Measurements from ENCODE around the gene TLCD3A.
"Not testable (repeated sequence)": the region's sequence is repeated elsewhere in the genome, so short reads cannot be mapped to it uniquely, and the experiment has no call there.

TLCD3A gene

DNA sequence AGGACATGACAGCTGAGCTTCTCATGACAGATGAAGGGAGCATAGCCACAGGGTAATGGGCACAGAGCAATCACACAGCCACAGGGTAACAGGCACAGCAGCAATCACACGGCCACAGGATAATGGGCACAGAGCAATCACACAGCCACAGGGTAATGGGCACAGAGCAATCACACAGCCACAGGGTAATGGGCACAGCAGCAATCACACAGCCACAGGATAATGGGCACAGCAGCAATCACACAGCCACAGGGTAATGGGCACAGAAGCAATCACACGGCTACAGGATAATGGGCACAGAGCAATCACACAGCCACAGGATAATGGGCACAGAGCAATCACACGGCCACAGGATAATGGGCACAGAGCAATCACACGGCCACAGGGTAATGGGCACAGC lies 16.2 kb downstream of the TLCD3A start:
- DNase-seq, H3K27me3 Mint-ChIP-seq, H3K27ac Mint-ChIP-seq, H3K4me3 Mint-ChIP-seq, H3K9me3 Mint-ChIP-seq: not testable (repeated sequence)
- CTCF ChIA-PET, result interaction anchor here (1.1 kb wide), 1 partner anchor 48 kb away, joined by 3 read pairs; no protein-coding TSS in a partner anchor
- H3K36me3 Mint-ChIP-seq, result peaks cover 34% of the 10 kb centered on the region
- peaks cover 33% of the 10 kb centered on the region for H3K4me1 Mint-ChIP-seq

DNA sequence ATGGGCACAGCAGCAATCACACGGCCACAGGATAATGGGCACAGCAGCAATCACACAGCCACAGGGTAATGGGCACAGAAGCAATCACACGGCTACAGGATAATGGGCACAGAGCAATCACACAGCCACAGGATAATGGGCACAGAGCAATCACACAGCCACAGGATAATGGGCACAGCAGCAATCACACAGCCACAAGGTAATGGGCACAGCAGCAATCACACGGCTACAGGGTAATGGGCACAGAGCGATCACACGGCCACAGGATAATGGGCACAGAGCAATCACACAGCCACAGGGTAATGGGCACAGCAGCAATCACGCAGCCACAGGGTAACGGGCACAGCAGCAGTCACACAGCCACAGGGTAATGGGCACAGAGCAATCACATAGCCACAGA lies 17.0 kb downstream of the TLCD3A start:
- not testable (repeated sequence) for DNase-seq, H3K9me3 Mint-ChIP-seq, H3K27me3 Mint-ChIP-seq, H3K27ac Mint-ChIP-seq
- peaks cover 33% of the 10 kb centered on the region for H3K4me1 Mint-ChIP-seq
- CTCF ChIA-PET, result interaction anchor here (0.7 kb wide), 1 partner anchor 250 kb away, joined by 3 read pairs; no protein-coding TSS in a partner anchor
- H3K36me3 Mint-ChIP-seq, result peaks cover 31% of the 10 kb centered on the region
- peak overlapping the region; percentile 28 for H3K4me3 Mint-ChIP-seq

DNA sequence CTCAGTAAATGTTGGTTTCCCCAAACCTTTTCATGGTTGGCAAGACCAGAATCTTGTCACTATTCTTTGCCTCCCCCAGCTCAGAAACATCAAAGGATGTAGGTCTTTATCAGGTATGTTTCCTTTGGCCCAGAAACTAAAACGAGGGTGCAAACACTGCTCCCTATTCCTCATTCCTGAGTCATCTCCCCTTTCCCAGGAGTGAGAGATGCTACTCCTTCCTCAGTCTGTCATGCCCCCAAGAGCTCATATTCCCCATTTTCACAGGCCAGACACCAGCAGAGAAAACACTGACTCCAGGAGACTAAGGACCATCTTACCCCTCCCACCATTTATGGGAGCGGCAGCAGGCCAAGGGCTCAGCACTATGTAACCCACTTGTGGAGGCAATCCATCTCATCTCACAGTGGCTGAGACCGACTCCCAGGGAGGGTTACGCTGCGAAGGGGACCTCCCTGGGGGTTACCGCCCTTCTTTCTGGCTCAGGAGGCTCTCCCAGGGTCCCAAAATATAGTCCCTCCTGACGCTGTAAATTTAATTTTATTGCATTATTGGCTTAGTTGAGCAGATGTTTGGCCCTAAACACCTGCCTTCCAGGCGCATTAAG lies 18.1 kb downstream of the TLCD3A start:
- Mint-ChIP-seq H3K36me3 (peaks cover 29% of the 10 kb centered on the region), H3K4me1 (peaks cover 33% of the 10 kb centered on the region), H3K9me3 (peaks cover 5% of the 10 kb centered on the region), H3K27ac (no peak overlapping the region), H3K4me3 (peak overlapping the region; percentile 95), H3K27me3 (no peaks in the 10 kb centered on the region)
- CTCF ChIA-PET, result interaction anchor here (1.0 to 1.3 kb wide), 3 partner anchors 11 to 230 kb away, joined by 3 to 4 read pairs (median 4); no protein-coding TSS in a partner anchor
- no peak for DNase-seq

DNA sequence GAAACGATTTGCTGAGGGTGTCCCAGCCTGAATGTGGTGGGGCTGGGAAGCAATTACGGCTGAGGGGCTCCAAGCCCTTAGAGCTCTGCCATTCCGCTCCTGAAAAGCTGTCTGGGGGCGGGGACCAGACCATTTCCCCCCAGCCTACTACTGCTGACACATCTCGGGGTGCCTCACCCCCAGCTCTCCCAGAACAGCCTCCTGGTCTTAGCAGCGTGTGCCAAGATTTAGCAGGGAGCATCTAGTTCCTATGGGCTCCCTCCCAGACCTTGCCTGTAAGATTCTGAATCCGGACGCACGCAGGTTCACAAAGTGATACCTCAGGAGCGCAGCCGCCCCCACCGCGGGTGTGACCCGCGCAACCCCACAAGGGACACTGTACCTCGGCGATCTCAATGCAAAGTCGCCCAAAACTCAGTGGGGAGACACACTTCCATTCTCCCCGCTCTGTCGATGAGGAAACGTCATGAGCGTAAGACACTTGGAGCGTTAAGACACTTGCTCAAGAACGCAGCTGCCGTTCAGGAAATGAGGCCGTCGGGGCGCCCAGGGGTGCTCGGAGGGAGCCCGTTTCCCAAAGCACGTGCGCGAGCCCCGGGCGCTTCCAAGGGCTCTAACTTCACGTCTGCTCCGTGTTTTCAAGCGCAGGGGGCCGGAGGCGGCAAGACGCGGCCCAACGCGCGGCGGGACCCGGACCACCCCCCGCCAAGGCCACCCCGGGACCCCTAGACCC lies 19.0 kb downstream of the TLCD3A start:
- DNase-seq, result peak; percentile 74
- Mint-ChIP-seq H3K36me3 (peaks cover 30% of the 10 kb centered on the region), H3K27me3 (no peaks in the 10 kb centered on the region), H3K9me3 (peaks cover 5% of the 10 kb centered on the region), H3K4me1 (peaks cover 33% of the 10 kb centered on the region), H3K27ac (peak overlapping the region; percentile 92), H3K4me3 (peak overlapping the region; percentile 95)
- CTCF ChIA-PET, result interaction anchor here (1.2 to 1.3 kb wide), 2 partner anchors 10 to 11 kb away, joined by 4 read pairs; no protein-coding TSS in a partner anchor

DNA sequence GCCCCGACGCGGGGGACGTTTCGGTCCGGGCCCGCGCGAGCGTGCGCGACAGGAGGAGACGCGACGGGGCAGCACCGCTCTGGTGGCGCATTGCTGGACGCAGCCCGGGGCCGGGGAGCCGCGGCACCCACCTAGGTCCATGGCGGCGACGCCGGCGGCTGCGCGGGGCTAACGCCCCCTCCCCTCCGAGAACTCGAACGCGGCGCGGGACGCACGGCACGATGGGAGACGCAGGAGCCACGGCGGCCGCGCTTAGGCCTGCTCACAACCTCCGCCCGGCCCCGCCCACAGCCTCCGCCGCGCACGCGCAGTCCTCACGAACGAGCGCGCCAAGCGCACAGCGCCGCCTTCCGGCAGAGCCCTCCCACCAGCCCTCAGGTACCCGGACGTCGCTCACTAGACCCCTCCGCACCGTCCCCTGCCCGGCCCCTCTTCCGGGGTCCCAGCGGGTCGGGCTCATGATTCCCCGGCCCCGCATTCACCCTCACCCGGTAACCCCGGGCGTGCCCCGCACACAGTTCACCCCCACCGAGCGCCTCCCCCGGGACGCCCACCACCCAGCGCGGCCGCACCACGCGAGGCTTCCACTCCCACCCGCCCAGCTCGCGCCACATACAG lies 19.7 kb downstream of the TLCD3A start, which contains the start of gene GEMIN4:
Gene GEMIN4, minus strand, starts transcription at position 263 of the 618 bp plus-strand sequence. Its CDS starts 122 bp downstream, at position 141.
- H3K4me3 Mint-ChIP-seq, result peak within 1 kb of the TSS; percentile 95

DNA sequence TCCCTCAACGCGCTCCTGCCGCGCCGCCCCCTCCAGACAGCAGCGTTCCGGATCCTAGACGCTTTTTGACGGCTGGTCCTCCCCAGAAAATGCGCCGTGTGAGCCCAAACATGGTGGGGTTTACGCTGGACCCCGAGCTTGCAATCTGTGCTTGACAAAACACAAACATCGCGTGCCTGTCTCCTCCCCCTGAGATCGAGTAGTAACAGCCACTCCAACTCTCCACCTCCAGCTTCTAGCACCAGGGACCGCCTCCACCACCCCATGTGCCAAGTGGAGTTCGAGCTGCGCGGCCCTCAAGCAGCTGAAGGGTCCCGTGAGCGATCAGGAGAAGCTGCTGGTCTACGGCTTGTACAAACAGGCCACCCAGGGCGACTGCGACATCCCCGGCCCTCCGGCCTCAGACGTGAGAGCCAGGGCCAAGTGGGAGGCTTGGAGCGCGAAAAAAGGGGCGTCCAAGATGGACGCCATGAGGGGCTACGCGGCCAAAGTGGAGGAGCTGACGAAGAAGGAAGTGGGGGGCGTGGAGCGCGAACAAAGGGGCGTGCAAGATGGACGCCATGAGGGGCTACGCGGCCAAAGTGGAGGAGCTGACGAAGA lies 20.3 kb downstream of the TLCD3A start:
- H3K9me3 Mint-ChIP-seq, result peaks cover 5% of the 10 kb centered on the region
- CTCF ChIA-PET, result interaction anchor here (1.0 to 1.5 kb wide), 3 partner anchors 21 to 228 kb away, joined by 3 to 4 read pairs (median 3); partner anchors contain the start of genes GLOD4 and MRM3
- DNase-seq, result no peak
- H3K4me3 Mint-ChIP-seq, result peak overlapping the region; percentile 95
- H3K27ac Mint-ChIP-seq, result peak overlapping the region; percentile 92
- no peaks in the 10 kb centered on the region for H3K27me3 Mint-ChIP-seq
- peaks cover 25% of the 10 kb centered on the region for H3K36me3 Mint-ChIP-seq
- peaks cover 33% of the 10 kb centered on the region for H3K4me1 Mint-ChIP-seq

More for the DNA sequence above, 19.7 kb downstream of the TLCD3A start, which contains the start of gene GEMIN4:
- Mint-ChIP-seq H3K9me3 (peaks cover 5% of the 10 kb centered on the region), H3K27me3 (no peaks in the 10 kb centered on the region), H3K4me1 (peaks cover 33% of the 10 kb centered on the region), H3K36me3 (peaks cover 31% of the 10 kb centered on the region), H3K27ac (peak within 1 kb of the TSS; percentile 92)
- CTCF ChIA-PET, result interaction anchor here (1.3 to 1.5 kb wide), 3 partner anchors 12 to 229 kb away, joined by 3 to 4 read pairs (median 4); partner anchors contain the start of genes GLOD4 and MRM3
- DNase-seq, result peak; percentile 97

DNA sequence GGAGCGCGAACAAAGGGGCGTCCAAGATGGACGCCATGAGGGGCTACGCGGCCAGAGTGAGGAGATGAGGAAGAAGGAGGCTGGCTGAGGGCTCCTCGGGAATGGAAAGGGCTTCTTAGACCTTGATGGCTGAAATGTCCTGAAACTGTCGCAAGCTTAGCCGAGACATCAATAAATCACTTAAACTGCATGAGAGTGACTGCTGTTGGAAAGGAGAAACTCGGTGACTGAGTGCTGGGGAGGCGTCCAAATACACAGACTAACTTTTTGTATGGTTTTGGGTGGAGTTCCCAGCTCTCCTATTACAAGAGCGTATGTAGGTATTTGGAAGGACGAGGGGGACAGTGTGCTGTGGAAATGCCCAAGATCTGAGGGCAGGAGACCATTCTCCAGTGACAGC lies 21.0 kb downstream of the TLCD3A start:
- Mint-ChIP-seq H3K36me3 (peaks cover 18% of the 10 kb centered on the region), H3K9me3 (peaks cover 5% of the 10 kb centered on the region), H3K27me3 (no peaks in the 10 kb centered on the region), H3K27ac (no peak overlapping the region), H3K4me1 (peaks cover 31% of the 10 kb centered on the region), H3K4me3 (peak overlapping the region; percentile 52)
- CTCF ChIA-PET, result interaction anchor here (1.0 to 1.5 kb wide), 3 partner anchors 21 to 228 kb away, joined by 3 read pairs; partner anchors contain the start of genes GLOD4 and MRM3
- DNase-seq, result no peak

DNA sequence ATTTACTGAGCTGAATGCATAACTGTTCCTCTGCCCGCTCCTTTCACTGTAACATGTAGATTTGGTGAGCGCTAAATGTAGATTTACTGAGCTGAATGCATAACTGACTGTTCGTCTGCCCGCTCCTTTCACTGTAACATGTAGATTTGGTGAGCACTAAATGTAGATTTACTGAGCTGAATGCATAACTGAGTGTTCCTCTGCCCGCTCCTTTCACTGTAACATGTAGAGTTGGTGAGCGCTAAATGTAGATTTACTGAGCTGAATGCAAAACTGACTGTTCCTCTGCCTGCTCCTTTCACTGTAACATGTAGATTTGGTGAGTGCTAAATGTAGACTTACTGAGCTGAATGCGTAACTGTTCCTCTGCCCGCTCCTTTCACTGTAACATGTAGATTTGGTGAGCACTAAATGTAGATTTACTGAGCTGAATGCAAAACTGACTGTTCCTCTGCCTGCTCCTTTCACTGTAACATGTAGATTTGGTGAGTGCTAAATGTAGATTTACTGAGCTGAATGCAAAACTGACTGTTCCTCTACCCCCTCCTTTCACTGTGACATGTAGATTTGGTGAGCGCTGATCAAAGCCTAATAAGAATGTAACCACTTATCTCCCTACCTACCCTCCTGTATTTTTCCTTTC lies 23.0 kb downstream of the TLCD3A start:
- H3K4me3 Mint-ChIP-seq, DNase-seq, H3K9me3 Mint-ChIP-seq, H3K27ac Mint-ChIP-seq, CTCF ChIA-PET, H3K27me3 Mint-ChIP-seq: not testable (repeated sequence)
- peaks cover 20% of the 10 kb centered on the region for H3K4me1 Mint-ChIP-seq
- H3K36me3 Mint-ChIP-seq, result peaks cover 18% of the 10 kb centered on the region

DNA sequence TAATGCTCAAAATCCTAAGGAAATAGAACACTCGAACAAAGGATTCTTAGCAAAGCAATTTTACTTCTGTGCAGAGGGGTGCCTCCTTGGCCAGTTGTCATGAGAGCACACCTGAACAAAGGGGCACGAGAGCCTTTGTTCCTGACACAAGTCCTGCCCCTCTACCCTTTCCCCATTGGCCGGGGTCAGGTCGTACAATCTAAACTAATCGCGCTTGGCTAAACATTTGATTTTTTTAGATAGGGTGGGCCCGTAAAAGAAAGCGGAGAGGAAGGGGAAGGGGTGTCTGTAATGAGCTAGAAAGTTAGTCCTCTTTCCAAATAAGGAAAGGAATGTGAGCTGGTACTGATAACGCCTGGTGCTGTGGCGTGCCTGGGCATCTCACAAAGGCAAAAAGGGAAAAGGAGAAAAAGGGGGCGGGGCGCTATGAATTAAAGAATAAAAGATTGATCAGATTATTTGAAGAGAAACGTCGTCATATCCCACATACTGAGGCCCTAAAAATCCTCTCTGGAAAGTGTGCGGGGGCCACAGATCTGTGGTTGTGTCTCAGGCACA lies 23.7 kb downstream of the TLCD3A start:
- Mint-ChIP-seq H3K4me1 (peaks cover 13% of the 10 kb centered on the region), H3K36me3 (peaks cover 18% of the 10 kb centered on the region)
- H3K27me3 Mint-ChIP-seq, CTCF ChIA-PET, H3K27ac Mint-ChIP-seq, H3K9me3 Mint-ChIP-seq, H3K4me3 Mint-ChIP-seq, DNase-seq: not testable (repeated sequence)

DNA sequence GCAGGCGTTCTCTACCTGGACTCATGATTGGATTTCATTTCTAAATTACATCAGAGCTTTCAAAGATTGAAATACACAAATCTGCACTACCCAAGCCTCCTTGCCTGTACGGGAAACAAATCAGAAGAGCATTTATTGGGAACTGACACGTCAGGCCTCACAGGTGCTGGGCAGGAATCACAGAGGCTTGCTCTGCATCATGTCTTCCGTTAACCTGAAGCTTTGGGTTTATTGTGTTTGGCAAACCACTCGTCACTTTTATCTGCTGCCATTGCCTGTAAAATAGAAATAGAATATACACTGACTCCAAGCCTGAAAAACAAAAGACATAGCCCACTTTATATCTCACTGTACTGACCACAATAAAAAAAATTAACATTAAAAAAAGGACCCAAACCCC lies 27.6 kb downstream of the TLCD3A start:
- Mint-ChIP-seq H3K4me3 (no peak overlapping the region), H3K9me3 (no peaks in the 10 kb centered on the region), H3K36me3 (peaks cover 32% of the 10 kb centered on the region), H3K27me3 (no peaks in the 10 kb centered on the region), H3K4me1 (no peaks in the 10 kb centered on the region), H3K27ac (no peak overlapping the region)
- CTCF ChIA-PET, result no interaction called here
- no peak for DNase-seq

DNA sequence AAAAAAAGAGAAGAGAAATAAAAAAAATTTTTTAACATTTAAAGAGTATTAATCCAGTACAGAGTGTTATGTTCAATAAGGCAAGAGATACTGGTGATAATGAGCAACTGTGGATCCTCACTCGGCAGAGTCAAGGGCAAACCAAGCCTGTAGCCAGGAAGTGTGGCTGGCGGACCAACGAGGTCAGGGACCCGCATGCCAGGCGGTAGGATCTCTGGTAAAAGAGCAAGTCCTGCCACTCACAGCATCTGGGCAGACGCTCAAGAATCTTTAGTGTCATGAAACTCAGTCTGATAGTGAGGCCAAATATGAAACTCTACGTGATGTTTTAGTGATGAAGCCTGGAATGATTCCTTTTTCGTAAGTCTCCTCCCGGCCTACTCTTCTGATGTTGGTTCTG lies 28.0 kb downstream of the TLCD3A start:
- Mint-ChIP-seq H3K27me3 (no peaks in the 10 kb centered on the region), H3K27ac (no peak overlapping the region), H3K4me3 (no peak overlapping the region), H3K9me3 (no peaks in the 10 kb centered on the region), H3K36me3 (peaks cover 36% of the 10 kb centered on the region), H3K4me1 (no peaks in the 10 kb centered on the region)
- no peak for DNase-seq
- CTCF ChIA-PET, result interaction anchor here (1.8 kb wide), 1 partner anchor 9 kb away, joined by 4 read pairs; no protein-coding TSS in a partner anchor

DNA sequence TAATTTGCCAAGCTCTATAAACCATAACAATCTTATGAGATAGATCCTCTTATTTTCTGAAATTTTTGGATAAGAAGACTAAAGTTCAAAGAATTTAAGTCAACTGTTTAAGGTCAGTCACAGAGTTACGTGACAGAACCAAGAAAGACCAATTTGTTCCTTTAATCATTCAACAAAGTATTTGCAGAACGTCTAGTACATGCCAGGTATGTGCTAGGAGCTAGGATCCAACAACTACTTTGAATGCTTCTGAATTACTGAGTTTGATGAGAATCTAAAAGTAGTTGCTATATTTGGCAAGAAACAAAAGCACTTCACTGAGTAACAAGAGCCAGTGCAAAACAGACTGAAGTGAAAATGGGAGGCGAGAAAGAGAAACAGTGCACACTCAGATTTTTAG lies 34.7 kb downstream of the TLCD3A start:
- Mint-ChIP-seq H3K27me3 (no peaks in the 10 kb centered on the region), H3K4me3 (no peak overlapping the region), H3K4me1 (no peaks in the 10 kb centered on the region), H3K9me3 (no peaks in the 10 kb centered on the region), H3K36me3 (peaks cover 45% of the 10 kb centered on the region), H3K27ac (no peak overlapping the region)
- DNase-seq, result no peak
- CTCF ChIA-PET, result no interaction called here

DNA sequence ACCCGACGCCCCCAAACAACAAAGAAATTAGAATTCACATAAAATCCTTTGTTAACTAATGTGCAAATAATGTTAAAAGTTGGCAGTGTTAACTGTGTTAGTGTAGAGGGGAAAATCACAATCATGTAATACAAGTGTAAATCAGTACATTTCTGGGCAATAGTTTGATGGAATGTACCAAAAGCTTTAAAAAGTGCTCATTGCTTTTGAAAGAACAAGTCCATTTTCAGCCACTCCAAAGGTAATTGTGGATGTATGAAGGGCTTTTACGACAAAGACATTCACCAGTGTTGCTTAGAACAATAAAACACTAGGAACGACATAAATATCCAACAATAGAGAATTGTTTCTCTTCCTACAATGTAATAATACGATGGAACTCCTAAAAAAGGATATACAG lies 40.6 kb downstream of the TLCD3A start:
- Mint-ChIP-seq H3K36me3 (peaks cover 62% of the 10 kb centered on the region), H3K4me3 (no peak overlapping the region), H3K27me3 (no peaks in the 10 kb centered on the region), H3K27ac (no peak overlapping the region), H3K4me1 (peaks cover 6% of the 10 kb centered on the region), H3K9me3 (no peaks in the 10 kb centered on the region)
- CTCF ChIA-PET, result no interaction called here
- no peak for DNase-seq

Data from activated naive CD4-positive, alpha-beta T cell treated with anti-CD3 and anti-CD28 coated beads, Interleukin-2, amount 10 ng/mL, durations not matched to agents 7 days and 5 days (primary cell).